Adrenal gland (tissue), 5 donors: ENCODE measurements around the gene CDK5R1.

Source experiments
- CTCF ChIP-seq, 6 experiments: fragments of 450-650 bp in 4 of 6; fragments of 200-600 bp in 2 of 6; sonication (generic) in 1 of 6; IDR thresholded peaks; 1 replicate in 5 of 6; 2 replicates in 1 of 6; pipeline versions ENCODE4 v1.5.1 to v1.8.0; 2016 to 2021; ENCODE audit warnings: antibody characterized with exemption in 6 of 6, mild to moderate bottlenecking in 2 of 6, moderate library complexity in 1 of 6
- POLR2A ChIP-seq, 2 donors: fragments of 450-650 bp; IDR thresholded peaks; one replicate each; pipeline ENCODE4 v1.6.1; 2017; ENCODE audit warnings: antibody characterized with exemption in 2 of 2, mild to moderate bottlenecking in 2 of 2, moderate library complexity in 1 of 2
- donor health status: DM: no; HTN: no; CAD: no.

GRCh38 chr17:32488177-32488542, 1.4 kb downstream of the CDK5R1 start:
- TF ChIP-seq POLR2A (IDR thresholded peaks at IDR 0.05) (no peak), CTCF (IDR thresholded peaks at IDR 0.05) (no peak)
